Measurements from ENCODE around the gene DLX4.

Gene DLX4

GRCh38 chr17:49946964-49947584, 21.9 kb upstream of the DLX4 start:
- DNase-seq = no peak

DNA sequence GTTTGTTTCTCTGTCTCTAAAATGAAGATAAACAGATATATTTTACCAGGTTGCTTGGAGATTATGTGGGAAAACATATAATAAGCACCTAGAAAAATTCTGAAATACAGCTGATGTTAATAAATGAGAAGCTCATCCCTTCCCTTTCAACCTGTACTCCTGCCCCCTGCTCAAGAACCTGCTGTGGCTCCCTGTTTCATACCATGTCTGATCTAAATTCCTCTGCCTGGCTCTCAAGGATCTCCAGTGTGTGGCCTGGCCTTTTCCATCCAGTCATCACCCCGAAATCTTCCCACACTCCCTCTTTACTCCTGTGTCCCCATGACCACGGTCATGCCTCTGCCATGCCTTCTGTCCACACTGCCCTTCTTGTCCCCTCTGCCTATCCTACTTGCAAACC, 19.4 kb upstream of the DLX4 start:
- no peak for DNase-seq

DNA sequence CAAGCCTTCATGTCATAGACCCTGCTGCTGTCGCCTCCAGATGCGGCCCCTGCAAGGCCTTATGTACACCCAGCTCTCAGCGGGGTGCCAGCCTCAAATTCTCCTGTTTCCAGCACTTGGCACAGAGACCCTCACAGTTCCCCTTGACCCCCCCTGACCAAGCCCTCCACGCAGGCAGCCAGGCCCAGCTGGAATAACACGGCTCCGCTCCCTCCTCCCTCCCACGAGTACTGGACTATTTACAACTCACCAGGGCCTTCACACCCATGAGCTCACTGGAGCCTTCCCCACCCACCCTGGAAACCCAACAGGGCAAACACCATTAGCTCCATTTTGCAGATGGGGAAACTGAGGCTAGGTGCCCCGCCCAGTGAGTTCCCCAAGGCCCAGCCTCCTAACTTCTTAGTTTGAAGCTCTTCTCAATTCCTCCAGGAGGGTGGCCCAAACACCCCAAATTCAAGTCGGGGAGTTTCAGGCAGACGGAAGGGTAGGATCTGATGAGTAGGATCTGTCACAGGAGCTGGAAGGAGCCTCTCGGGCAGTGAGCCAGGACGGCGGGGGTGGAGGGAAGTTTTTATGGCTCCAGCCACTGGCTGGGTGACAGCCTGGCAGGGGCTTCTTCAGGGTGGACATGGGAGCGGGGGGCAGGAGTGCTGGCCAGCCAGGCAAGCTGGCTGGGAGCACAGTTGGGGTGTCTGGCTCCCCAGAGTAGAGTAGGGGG, 17.5 kb upstream of the DLX4 start:
- DNase-seq = no peak

DNA sequence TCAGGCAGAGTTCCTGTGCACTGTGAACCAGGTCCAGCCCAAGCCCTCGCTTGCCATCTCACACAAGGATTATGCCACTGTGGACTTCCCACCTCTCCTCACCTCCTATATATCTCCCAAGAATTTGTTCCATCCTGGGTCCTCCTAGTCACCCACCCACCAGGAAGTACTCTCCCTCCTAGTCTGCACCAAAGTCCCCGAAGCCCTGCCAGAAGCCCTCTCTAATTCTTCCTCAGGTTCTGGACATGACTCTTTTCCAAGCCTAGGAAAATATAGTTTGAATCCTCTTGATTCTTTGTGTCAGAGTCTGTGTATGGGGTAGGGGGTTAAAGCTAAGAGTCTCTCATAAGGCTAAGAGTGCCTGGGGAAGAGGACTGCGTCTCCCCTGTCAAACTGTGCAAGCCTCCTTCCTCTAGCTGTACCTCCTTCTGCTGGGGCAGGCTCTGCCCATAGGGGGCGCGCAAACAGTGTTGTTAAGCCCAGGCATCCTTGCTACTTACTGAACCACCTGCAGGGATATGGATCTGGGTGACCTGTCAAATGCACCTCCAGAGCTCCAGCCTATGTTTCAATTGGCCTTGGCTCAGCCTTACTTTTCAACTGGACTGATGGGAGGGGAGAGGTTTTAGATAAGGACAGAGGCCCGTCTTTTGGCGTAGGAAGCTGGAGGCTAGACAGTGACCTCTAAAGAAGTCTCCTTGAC, 16.6 kb upstream of the DLX4 start:
- DNase-seq = peak; percentile 79

GRCh38 chr17:49952912-49953497, 16.0 kb upstream of the DLX4 start:
- DNase-seq = no peak

- DNase-seq = no peak
Measured at GRCh38 chr17:49955157-49955556, 13.8 kb upstream of the DLX4 start.

DNA sequence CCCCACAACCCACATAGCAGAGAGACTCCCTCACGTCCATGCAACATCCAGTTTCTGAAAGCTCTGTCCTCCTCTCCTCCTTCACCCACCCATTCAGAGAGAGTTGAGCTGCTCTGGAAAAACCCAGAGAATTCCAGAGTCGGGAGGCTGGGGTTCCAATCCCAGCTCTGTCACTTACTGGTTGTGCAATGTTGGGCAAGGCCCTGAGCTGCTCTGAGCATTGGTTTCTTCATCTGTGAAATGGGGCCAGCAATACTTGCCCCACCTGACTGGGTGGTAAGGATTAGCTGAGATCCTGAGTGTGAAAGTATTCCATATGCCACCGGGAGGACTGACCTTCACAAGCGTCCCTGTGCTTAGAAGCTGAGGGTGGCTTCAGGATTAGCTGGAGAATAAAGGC, 12.2 kb upstream of the DLX4 start:
- no peak for DNase-seq

- no peak for DNase-seq
Measured at GRCh38 chr17:49957350-49957749, 11.6 kb upstream of the DLX4 start.

DNA sequence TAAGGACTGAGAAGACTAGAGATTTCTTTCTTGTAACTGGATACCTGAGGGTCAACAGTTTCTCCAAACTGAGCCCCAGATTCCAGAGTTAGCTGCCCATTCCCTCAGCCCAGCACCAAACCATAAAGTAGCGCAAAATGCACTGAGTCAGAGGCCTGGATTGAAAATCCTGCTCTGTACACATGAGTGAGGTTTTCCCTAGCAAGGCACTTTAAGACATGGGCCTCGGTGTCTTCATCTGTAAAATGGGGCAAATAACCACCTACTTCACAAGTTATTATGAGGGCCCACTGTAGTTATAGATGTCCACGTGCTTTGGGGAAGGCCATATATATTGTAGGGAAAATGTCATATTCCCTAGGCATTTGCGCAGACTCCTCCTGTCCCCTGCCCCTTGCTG, 10.3 kb upstream of the DLX4 start:
- no peak for DNase-seq

DNA sequence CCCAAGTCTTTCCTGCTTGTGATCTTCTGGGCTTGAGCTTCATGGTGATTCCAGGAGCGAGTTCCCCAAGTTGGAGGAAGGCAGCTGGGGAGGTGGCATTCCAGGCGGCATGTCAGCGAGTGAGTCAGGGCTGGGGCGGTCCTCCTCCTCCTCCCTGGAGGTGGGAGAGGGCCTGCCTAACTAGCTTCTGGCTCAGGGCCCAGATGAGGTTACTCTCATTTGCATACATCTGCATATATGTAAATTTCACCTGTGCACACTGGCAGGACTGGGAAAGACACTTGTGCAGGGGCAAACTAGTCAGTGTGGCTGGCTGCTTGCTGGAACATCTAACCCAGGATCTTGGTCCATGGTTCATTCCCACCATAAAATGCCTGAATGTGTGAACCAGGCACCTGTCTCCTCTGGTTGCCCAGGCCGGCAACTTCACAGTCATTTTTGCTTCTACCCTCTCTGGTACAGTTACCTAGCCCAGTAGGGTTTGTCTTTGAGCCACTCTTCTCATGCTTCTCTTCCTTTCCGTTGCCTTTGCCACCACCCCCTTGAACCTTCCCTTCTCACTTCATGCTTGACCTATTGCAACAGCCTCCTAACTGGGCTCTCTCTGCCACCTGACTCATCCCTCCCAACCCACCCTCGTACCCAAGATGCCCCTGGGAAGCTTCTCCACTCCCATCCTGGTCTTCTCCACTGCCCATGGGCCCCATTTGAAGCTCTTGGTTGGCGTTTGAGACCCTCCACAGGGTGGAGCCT, 9.6 kb upstream of the DLX4 start:
- no peak for DNase-seq

GRCh38 chr17:49962599-49963308, 6.2 kb upstream of the DLX4 start:
- no peak for DNase-seq

- no peak for DNase-seq
Measured at GRCh38 chr17:49963309-49963625, 5.7 kb upstream of the DLX4 start.

DNA sequence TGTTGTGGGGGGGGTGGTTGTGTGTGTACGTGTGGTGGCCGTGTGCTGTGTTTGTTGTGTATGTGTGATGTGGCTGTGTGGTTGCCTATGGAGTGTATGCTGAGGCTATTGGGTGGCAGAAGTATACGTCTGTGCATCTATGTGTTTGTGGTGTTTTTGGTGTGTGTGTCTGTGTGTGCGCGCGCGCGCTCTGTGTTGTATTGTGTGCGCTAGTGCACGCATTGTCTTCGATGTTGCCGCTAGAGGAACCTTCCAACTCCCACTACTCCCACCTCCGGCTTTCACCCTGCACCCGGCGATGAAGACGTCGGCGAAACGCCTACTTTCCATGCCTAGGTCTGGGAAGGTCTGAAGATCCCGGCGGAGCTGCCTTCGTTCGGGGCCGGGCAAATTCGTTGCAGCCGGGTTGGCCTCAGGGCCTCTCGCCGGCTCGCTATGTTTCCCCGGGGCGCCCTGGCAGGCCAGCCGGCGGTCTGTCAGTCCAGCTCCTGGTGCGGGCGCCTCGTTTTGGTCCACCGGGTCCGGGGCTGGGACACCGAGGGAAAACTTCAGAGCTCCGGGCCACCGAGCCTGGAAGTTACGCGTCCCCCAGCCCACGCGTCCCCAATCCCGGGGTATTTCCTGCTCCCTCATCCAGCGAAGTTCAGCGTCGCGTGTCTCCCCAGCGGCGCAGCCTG, 5.2 kb upstream of the DLX4 start:
- DNase-seq = no peak

DNA sequence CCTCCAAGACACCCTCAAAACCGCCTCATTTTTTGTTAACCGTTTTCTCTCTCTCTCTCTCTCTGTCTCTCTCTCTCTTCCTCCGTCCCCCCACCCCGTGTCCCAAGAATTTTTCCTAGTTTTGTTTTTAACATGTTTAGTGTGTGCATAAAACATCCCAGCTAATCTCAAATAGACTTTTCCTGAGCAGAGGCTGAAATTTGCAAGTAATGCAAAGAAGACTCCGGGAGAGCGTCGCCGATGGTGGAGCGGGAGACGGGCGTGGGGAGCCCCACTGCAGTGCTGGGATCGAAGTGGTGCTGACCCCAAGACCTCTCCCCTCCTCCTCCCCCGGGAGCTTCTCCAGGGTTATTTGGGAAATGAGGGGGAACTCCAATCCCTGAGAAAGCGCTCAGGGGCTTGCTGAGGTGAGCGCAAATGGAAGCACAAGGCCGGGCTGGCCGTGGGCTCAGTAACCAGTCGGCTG, 4.7 kb upstream of the DLX4 start:
- no peak for DNase-seq

DNA sequence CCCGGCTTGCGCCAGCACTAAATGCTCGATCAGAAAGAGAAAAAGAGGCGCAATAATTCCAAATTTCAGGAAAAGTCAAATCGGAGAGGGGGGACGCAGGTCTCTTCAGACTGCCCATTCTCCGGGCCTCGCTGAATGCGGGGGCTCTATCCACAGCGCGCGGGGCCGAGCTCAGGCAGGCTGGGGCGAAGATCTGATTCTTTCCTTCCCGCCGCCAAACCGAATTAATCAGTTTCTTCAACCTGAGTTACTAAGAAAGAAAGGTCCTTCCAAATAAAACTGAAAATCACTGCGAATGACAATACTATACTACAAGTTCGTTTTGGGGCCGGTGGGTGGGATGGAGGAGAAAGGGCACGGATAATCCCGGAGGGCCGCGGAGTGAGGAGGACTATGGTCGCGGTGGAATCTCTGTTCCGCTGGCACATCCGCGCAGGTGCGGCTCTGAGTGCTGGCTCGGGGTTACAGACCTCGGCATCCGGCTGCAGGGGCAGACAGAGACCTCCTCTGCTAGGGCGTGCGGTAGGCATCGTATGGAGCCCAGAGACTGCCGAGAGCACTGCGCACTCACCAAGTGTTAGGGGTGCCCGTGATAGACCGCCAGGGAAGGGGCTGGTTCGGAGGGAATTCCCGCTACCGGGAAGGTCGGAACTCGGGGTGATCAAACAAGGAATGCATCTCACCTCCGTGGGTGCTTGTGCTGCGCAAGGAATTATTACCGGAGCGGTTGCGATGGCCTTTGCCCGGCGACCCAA, 4.0 kb upstream of the DLX4 start:
- DNase-seq = peak; percentile 28 to 40

- no peak for DNase-seq
Measured at GRCh38 chr17:49965524-49965909, 3.5 kb upstream of the DLX4 start.

GRCh38 chr17:49966767-49967166, 2.2 kb upstream of the DLX4 start:
- no peak for DNase-seq

GRCh38 chr17:49967205-49967604, 1.8 kb upstream of the DLX4 start:
- DNase-seq = no peak

DNA sequence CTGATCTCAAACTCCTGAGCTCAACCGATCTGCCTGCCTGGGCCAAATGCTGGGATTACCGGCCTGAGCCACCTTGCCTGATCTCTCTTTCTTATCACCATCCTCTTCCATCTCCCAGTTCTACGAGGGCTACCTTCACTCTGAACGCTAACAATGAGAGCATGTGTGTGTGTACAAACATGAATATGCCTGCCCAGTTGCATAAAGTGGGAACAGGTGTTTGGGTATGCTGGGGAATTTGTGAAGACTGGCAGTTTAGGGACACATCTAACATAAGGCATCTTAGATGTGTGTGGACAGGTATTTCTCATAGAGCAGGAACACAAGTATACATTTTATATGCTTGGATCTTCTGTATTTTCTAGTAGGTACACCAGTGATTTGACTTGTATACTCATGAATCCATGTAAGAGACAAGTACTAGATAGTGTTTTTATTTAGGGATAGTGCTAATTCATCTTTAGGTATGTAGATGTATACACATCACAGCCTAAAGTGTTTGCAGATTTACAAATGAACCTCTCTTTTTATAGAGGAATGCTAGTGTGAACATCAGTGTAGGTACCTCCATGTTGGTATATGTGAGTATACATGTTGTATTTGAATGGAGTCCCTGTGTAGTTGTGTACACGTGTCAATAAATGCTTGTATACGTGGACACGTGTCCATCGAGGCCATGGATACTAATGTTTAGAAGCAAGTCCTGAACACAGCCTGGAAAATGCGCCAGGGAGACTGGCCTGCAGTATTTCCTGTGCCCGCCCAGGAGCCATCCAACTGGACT, 1.2 kb upstream of the DLX4 start:
- no peak for DNase-seq

DNA sequence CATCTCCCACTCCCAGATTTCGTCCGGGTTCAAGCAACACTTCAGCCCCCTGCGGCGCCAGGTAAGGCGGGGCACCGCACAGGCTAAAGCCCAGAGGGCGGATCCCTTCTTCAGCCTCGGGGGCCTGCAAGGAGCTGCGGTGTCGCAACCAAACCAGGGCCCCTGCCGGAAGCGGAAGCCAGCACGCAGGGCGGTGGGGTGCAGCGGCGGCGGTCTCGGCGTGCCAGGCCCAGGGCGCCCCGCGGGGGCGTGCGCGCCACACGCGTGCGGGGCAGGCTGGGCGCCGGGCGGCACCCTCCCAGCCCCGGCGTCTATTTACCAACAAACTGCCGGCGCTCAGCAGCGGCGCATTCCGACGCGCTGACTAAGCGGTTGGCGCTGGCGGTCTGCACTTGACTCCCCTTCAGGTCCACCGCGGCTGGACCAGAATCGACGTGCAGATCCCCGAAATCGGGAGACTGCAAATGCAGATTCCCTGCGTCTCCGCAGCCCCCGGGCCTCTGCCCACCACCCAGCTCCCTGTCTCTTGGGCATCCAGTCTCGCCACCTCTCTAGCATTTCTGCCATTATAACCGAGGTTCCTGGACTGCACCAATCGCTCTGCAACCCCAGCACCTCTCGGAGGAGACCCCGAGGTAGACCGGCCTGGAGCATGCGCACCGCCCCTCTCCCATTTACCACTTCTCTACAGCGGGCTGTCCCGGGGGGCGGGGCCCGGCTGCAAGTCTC, 421 bp upstream of the DLX4 start:
- peak; percentile 68 to 72 for DNase-seq

All from CD4-positive, alpha-beta T cell treated with Interleukin-1 beta for 1 hour (primary cell).